WERI-Rb-1 (cell line): ENCODE measurements around the gene ARID1A.

Experiments
- DNase-seq: peaks from one replicate; pipeline ENCODE4 v3.0.0-alpha.2; 2020
- H3K27ac ChIP-seq: fragments of 250-450 bp; sonication (Bioruptor Pico); 2 replicates; pipeline ENCODE4 v1.5.1; 2020; ENCODE audit warnings: mild to moderate bottlenecking, moderate library complexity
- H3K27me3 ChIP-seq: fragments of 250-450 bp; sonication (Bioruptor Pico); 2 replicates; pipeline ENCODE4 v1.5.1; 2021; ENCODE audit warnings: mild to moderate bottlenecking, low read depth, moderate library complexity; ENCODE audit not compliant: insufficient read depth, severe bottlenecking
- H3K36me3 ChIP-seq: fragments of 250-450 bp; sonication (Bioruptor Pico); 2 replicates; pipeline ENCODE4 v1.5.1; 2020; ENCODE audit warnings: mild to moderate bottlenecking, moderate library complexity
- H3K4me3 ChIP-seq: 2 replicates; pipeline ENCODE4 v1.5.1; 2011; ENCODE audit warnings: low read depth, mild to moderate bottlenecking, control low read depth, low read length
- H3K9me3 ChIP-seq: fragments of 250-450 bp; sonication (Bioruptor Pico); 2 replicates; pipeline ENCODE4 v1.5.1; 2021; ENCODE audit warnings: mild to moderate bottlenecking, moderate library complexity; ENCODE audit not compliant: severe bottlenecking
- TF ChIP-seq, protein P1 (sequence below): IDR thresholded peaks from 2 replicates; pipeline ENCODE4 v1.5.1; 2011; ENCODE audit warnings: low read depth, mild to moderate bottlenecking, control low read depth, inconsistent platforms, low read length

ARID1A gene

DNA sequence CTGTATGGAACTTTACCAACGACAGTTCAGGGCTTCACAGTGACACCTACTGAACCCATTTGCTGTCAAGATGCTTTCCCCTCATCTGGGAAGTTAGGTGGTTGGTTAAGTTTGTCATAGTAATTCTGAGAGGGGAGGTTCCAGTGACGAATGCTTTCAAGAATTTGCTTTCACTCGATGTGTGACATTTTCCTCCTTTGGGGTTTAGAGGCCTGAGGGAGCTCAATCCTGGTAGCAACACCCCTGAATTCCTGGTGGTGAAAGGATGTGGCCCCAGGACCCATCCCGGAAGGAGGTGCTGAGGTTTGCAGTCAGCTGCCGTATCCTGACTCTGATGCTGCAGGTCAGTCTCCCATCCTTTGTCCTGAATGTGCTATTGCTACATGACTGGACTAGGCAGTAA lies 94.7 kb downstream of the ARID1A start:
- no peaks in the 10 kb centered on the region for H3K9me3 ChIP-seq
- TF ChIP-seq, protein P1, sequence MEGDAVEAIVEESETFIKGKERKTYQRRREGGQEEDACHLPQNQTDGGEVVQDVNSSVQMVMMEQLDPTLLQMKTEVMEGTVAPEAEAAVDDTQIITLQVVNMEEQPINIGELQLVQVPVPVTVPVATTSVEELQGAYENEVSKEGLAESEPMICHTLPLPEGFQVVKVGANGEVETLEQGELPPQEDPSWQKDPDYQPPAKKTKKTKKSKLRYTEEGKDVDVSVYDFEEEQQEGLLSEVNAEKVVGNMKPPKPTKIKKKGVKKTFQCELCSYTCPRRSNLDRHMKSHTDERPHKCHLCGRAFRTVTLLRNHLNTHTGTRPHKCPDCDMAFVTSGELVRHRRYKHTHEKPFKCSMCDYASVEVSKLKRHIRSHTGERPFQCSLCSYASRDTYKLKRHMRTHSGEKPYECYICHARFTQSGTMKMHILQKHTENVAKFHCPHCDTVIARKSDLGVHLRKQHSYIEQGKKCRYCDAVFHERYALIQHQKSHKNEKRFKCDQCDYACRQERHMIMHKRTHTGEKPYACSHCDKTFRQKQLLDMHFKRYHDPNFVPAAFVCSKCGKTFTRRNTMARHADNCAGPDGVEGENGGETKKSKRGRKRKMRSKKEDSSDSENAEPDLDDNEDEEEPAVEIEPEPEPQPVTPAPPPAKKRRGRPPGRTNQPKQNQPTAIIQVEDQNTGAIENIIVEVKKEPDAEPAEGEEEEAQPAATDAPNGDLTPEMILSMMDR = no peak
- H3K4me3 ChIP-seq = no peak overlapping the region
- H3K27ac ChIP-seq = no peak overlapping the region
- no peak for DNase-seq
- no peaks in the 10 kb centered on the region for H3K36me3 ChIP-seq
- no peaks in the 10 kb centered on the region for H3K27me3 ChIP-seq

DNA sequence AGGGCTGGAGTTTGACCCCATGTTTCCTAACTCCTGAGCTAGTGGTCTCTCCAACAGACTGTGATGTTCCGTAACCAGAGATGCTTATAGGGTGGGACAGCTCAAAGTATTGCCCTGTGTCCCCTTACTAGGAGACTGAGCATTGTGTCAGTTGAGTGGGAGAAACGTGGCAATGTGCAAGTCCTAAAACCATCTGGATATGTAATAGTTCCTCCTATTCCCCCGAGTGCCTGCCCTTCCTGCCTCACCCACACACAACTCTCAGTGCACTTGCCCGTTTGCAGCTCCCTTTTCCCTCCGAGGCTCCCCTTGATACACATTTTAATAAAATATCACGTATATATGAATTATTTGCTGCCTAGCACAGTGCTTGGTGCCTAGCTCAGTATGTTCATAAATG lies 95.3 kb downstream of the ARID1A start:
- DNase-seq = no peak
- TF ChIP-seq, protein P1 = no peak
- Histone ChIP-seq H3K27ac (no peak overlapping the region), H3K9me3 (no peaks in the 10 kb centered on the region), H3K36me3 (no peaks in the 10 kb centered on the region), H3K27me3 (no peaks in the 10 kb centered on the region), H3K4me3 (no peak overlapping the region)

DNA sequence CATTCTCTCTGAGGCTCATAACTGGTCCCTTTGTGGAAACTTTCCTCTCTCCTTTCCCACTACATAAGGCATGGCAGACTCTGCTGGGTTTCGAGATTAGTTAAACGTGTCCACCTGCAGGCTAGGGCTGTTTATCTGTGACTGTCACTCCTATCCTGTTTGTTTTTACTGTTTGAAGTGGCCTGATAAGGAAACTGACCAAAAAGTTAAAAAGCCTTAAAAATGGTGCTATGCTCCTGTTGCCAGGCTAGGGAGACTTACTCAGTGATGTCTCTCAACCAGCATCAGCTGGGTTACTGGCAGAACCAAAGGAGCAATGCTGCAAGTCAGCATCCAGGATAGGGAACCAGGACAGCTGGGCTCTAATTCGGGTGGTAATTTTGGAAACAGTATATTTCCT lies 95.8 kb downstream of the ARID1A start:
- no peaks in the 10 kb centered on the region for H3K36me3 ChIP-seq
- H3K9me3 ChIP-seq = no peaks in the 10 kb centered on the region
- DNase-seq = no peak
- H3K27ac ChIP-seq = no peak overlapping the region
- TF ChIP-seq, protein P1 = no peak
- no peak overlapping the region for H3K4me3 ChIP-seq
- no peaks in the 10 kb centered on the region for H3K27me3 ChIP-seq

DNA sequence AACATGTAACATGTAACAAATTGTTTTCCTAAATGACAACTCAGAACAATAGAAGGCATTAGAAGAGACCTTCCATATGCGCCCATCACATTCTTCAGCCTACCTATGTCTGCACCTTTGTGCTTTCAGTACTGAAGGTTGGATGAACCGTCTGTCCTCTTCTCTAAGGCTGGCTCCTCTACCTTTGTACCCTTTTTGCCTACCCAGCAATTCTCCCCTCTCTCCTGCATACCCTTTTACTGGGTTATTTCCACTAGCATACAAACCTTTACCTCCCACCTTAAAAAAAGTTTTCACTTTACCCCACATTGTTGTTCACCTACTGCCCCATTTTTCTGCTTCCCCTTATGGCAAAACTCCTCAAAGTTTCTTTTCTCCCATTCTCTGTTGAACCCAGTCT lies 97.1 kb downstream of the ARID1A start:
- TF ChIP-seq, protein P1 = no peak
- H3K9me3 ChIP-seq = no peaks in the 10 kb centered on the region
- H3K27ac ChIP-seq = no peak overlapping the region
- DNase-seq = no peak
- H3K36me3 ChIP-seq = no peaks in the 10 kb centered on the region
- H3K27me3 ChIP-seq = no peaks in the 10 kb centered on the region
- H3K4me3 ChIP-seq = no peak overlapping the region

DNA sequence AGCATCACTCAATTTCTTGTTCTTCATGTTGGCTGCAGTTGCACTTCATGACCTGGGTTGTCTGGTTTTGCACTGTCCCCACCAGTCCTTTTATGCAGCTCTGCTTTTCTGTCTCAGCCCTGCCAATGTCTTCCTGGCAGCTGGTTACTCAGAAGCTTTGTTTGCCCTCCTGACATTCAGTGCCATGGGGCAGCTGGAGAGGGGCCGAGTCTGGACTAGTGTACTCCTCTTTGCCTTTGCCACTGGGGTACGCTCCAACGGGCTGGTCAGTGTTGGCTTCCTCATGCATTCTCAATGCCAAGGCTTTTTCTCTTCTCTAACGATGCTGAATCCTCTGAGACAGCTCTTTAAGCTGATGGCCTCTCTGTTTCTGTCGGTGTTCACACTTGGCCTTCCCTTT lies 98.6 kb downstream of the ARID1A start:
- DNase-seq = no peak
- H3K36me3 ChIP-seq = no peaks in the 10 kb centered on the region
- no peaks in the 10 kb centered on the region for H3K27me3 ChIP-seq
- TF ChIP-seq, protein P1 = no peak
- H3K27ac ChIP-seq = no peak overlapping the region
- no peak overlapping the region for H3K4me3 ChIP-seq
- H3K9me3 ChIP-seq = no peaks in the 10 kb centered on the region

DNA sequence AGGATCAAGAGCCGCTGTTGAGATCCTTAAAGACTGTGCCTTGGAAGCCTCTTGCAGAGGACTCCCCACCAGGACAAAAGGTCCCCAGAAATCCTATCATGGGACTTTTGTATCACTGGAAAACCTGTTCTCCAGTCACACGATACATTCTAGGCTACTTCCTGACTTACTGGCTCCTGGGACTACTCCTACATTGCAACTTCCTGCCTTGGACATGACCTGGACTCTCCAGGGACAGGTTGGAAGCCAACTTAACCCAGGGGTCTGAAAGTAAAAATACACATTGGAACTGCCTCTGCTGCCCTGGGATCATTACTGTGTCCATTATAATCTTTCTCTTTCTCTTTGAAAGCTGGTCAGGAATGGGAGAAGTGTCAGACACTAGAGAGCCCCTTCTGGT lies 101.8 kb downstream of the ARID1A start:
- TF ChIP-seq, protein P1 = no peak
- DNase-seq = no peak

More for the DNA sequence above, 101.8 kb downstream of the ARID1A start:
- Histone ChIP-seq H3K27ac (no peak overlapping the region), H3K36me3 (no peaks in the 10 kb centered on the region), H3K27me3 (no peaks in the 10 kb centered on the region), H3K9me3 (no peaks in the 10 kb centered on the region), H3K4me3 (no peak overlapping the region)
